GM21367 (cell line): ENCODE results near the gene COG5.

Experiments
- ATAC-seq: cut with Tn5 transposase; IDR thresholded peaks from one replicate; pipeline ENCODE4 v1.9.1; 2021; ENCODE audit not compliant: unreplicated experiment

Gene COG5

GRCh38 chr7:107506674-107507339 lies 56.9 kb downstream of the COG5 start:
- no peak for ATAC-seq

- no peak for ATAC-seq
Measured at GRCh38 chr7:107505997-107506673, 57.6 kb downstream of the COG5 start.

- ATAC-seq = no peak
Measured at GRCh38 chr7:107505362-107505761, 58.4 kb downstream of the COG5 start.

- no peak for ATAC-seq
Measured at GRCh38 chr7:107503687-107504086, 60.0 kb downstream of the COG5 start.

GRCh38 chr7:107502797-107503196 lies 60.9 kb downstream of the COG5 start:
- no peak for ATAC-seq

- ATAC-seq = no peak
Measured at GRCh38 chr7:107502154-107502553, 61.6 kb downstream of the COG5 start.

- no peak for ATAC-seq
Measured at GRCh38 chr7:107501593-107501992, 62.1 kb downstream of the COG5 start.

- ATAC-seq = no peak
Measured at GRCh38 chr7:107499731-107500130, 64.0 kb downstream of the COG5 start.

GRCh38 chr7:107495516-107495915 lies 68.2 kb downstream of the COG5 start:
- no peak for ATAC-seq

GRCh38 chr7:107494884-107495283 lies 68.8 kb downstream of the COG5 start:
- no peak for ATAC-seq

GRCh38 chr7:107494315-107494751 lies 69.4 kb downstream of the COG5 start:
- ATAC-seq = no peak

- ATAC-seq = no peak
Measured at GRCh38 chr7:107492875-107493274, 70.8 kb downstream of the COG5 start.

- no peak for ATAC-seq
Measured at GRCh38 chr7:107486041-107486440, 77.7 kb downstream of the COG5 start.

- no peak for ATAC-seq
Measured at GRCh38 chr7:107482571-107482970, 81.1 kb downstream of the COG5 start.

- no peak for ATAC-seq
Measured at GRCh38 chr7:107480932-107481331, 82.8 kb downstream of the COG5 start.

GRCh38 chr7:107479303-107479702 lies 84.4 kb downstream of the COG5 start:
- no peak for ATAC-seq

- no peak for ATAC-seq
Measured at GRCh38 chr7:107474104-107474521, 89.6 kb downstream of the COG5 start.

- ATAC-seq = no peak
Measured at GRCh38 chr7:107472116-107472515, 91.6 kb downstream of the COG5 start.

- ATAC-seq = no peak
Measured at GRCh38 chr7:107471292-107472070, 92.2 kb downstream of the COG5 start.

GRCh38 chr7:107469929-107470328 lies 93.8 kb downstream of the COG5 start, which contains the start of gene GPR22:
TSS of gene GPR22 (plus strand) at chr7:107470057. CDS start at chr7:107474061, 4,004 bp downstream.
- ATAC-seq = no peak

GRCh38 chr7:107468824-107469223 lies 94.9 kb downstream of the COG5 start:
- no peak for ATAC-seq

- ATAC-seq = no peak
Measured at GRCh38 chr7:107467972-107468371, 95.7 kb downstream of the COG5 start.
